Kidney (tissue), 14 donors: ENCODE results near the gene HCN2. TPM values are rescaled to one million over a fixed set of nuclear protein-coding genes. Genes with fewer than 3 reads are reported as not detected.
A peak's percentile ranks its signal among the peaks of the same experiment; 100 is the strongest.

Experiments used
- DNase-seq, 5 donors: peaks; one replicate each; pipeline ENCODE4 v3.0.0-alpha.2; 2013 to 2020
- FAIRE-seq: peaks from 2 replicates; lab custom pipeline; 2012; peaks lifted over from hg19 to GRCh38; lab: Jason Lieb, UNC
- H3K27ac ChIP-seq, 2 donors: one replicate each; pipeline ENCODE4 v1.7.0; 2013; ENCODE audit warnings: low read depth in 2 of 2, low read length in 2 of 2, inconsistent platforms in 1 of 2
- H3K27me3 ChIP-seq: one replicate; pipeline ENCODE4 v1.7.1; 2013; ENCODE audit warnings: low read length, inconsistent platforms; ENCODE audit not compliant: control insufficient read depth, insufficient read depth
- H3K36me3 ChIP-seq, 3 donors: one replicate each; pipeline versions ENCODE4 v1.7.0 to v1.7.1; 2013; ENCODE audit warnings: low read length in 3 of 3, control low read depth in 1 of 3, inconsistent platforms in 1 of 3; ENCODE audit not compliant: insufficient read depth in 3 of 3, control insufficient read depth in 2 of 3
- H3K4me1 ChIP-seq, 3 donors: one replicate each; pipeline versions ENCODE4 v1.7.0 to v1.7.1; 2013; ENCODE audit warnings: low read length in 3 of 3, inconsistent platforms in 1 of 3, low read depth in 1 of 3; ENCODE audit not compliant: control insufficient read depth in 2 of 3, insufficient read depth in 2 of 3
- H3K4me3 ChIP-seq, 3 donors: one replicate each; pipeline versions ENCODE4 v1.7.0 to v1.8.1; 2013; ENCODE audit warnings: low read length in 3 of 3, control low read depth in 1 of 3, inconsistent platforms in 1 of 3
- H3K9ac ChIP-seq, 3 donors: one replicate each; pipeline versions ENCODE4 v1.7.0 to v1.7.1; 2013; ENCODE audit warnings: low read length in 3 of 3, control low read depth in 1 of 3, inconsistent platforms in 1 of 3
- H3K9me3 ChIP-seq, 3 donors: one replicate each; pipeline versions ENCODE4 v1.7.0 to v1.7.1; 2013; ENCODE audit warnings: low read length in 3 of 3, control low read depth in 1 of 3, inconsistent platforms in 1 of 3; ENCODE audit not compliant: control insufficient read depth in 2 of 3, insufficient read depth in 1 of 3
- intact Hi-C: fragments of 100-400 bp; cut with DNase I; formaldehyde crosslinking; loops from one replicate; pipeline ENCODE4 v1.11.1; 2022
- polyA plus RNA-seq: library from polyadenylated mRNA; stranded (reverse); fragments of 350-450 nt; fragmentation: Illumina TruSeq; extraction: RNeasy Lipid Tissue Mini Kit (QIAGEN cat#74804); gene quantifications from one replicate; pipeline ENCODE4 v1.2.3, GENCODE V29; 2014; ENCODE audit warnings: low read depth, low replicate concordance; ENCODE audit not compliant: insufficient read depth
- total RNA-seq: library from RNA; stranded (reverse); fragmentation: NEBNext Ultra II Directional; extraction: Animal tissue kit (Norgen Biotek cat#: 25700); gene quantifications from one replicate; pipeline ENCODE4 v1.2.1, GENCODE V29; 2021
- TF ChIP-seq, protein P1 (sequence below): IDR thresholded peaks from 3 replicates; pipeline ENCODE4 v1.5.1; 2012; ENCODE audit warnings: mild to moderate bottlenecking, moderate library complexity, borderline replicate concordance; ENCODE audit not compliant: insufficient read depth; ENCODE audit errors: extremely low read depth
- donor health status: control.
- donor health status: control.
- donor health status: control.
- donor health status: control.
- donor health status: control.
- donor health status: DM: yes; HTN: yes; CAD: no.
- donor health status: Normal renal cell carcinoma (clear cell type).

The HCN2 gene
- total and polyA plus RNA-seq, 2 donors from 2014 or later, result 0.31 to 1.3 TPM

GRCh38 chr19:542173-542866 lies 47.4 kb upstream of the HCN2 start:
- Histone ChIP-seq H3K9me3 (no peaks in the 10 kb centered on the region), H3K27ac (no peak overlapping the region), H3K27me3 (no peaks in the 10 kb centered on the region), H3K4me3 (no peak overlapping the region), H3K4me1 (no peaks in the 10 kb centered on the region), H3K36me3 (peaks cover 0 to 9% (median 5%) of the 10 kb centered on the region in 3 donors), H3K9ac (no peak overlapping the region)
- TF ChIP-seq, protein P1, sequence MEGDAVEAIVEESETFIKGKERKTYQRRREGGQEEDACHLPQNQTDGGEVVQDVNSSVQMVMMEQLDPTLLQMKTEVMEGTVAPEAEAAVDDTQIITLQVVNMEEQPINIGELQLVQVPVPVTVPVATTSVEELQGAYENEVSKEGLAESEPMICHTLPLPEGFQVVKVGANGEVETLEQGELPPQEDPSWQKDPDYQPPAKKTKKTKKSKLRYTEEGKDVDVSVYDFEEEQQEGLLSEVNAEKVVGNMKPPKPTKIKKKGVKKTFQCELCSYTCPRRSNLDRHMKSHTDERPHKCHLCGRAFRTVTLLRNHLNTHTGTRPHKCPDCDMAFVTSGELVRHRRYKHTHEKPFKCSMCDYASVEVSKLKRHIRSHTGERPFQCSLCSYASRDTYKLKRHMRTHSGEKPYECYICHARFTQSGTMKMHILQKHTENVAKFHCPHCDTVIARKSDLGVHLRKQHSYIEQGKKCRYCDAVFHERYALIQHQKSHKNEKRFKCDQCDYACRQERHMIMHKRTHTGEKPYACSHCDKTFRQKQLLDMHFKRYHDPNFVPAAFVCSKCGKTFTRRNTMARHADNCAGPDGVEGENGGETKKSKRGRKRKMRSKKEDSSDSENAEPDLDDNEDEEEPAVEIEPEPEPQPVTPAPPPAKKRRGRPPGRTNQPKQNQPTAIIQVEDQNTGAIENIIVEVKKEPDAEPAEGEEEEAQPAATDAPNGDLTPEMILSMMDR, result no peak
- no peak for FAIRE-seq
- DNase-seq, result peak in 1 of 5 donors; percentile 71
- intact Hi-C loops, result no loop called here

DNA sequence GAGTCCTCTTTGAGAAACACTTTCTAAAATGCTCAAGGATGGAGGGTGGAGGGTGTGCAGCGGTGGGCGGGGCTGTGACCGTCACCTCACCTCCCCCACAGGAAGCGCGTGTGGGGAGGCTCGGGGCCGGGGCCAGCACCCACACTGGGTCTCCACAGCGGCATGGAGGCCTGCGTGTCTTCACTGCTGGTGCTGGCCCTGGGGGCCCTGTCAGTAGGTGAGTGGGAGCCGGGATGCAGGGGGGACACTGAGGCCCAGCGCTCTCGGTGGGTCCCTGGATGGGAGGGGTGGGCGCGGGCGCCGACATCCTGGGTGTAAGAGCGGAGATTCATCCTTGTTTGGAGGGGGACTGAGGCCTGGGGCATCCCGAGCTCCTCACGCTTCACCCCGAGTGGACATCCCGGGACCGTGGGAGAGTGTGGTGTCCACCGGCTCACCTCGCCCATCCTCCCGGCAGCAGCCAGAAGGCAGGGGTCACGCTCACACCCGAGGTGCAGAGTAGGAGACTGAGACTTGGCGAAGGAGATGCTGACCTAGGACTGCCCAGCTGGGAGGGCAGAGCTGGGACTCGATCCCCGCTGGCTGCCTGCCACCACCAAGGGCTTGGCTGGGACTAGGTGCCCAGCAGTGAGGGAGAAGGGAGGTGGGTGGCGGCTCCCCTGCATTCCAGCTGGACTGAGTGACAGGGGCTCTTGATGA lies 45.6 kb upstream of the HCN2 start, which contains the start of gene GZMM:
Gene GZMM, plus strand, starts transcription at position 144 of the 699 bp plus-strand sequence. Its CDS starts 19 bp downstream, at position 163.
- H3K4me1 ChIP-seq, result no peaks in the 10 kb centered on the region
- FAIRE-seq (no peak), DNase-seq (peak in 1 of 5 donors; percentile 79)
- H3K9me3 ChIP-seq, result no peaks in the 10 kb centered on the region
- no peaks in the 10 kb centered on the region for H3K27me3 ChIP-seq
- TF ChIP-seq, protein P1, result no peak
- no peak within 1 kb of the TSS for H3K9ac ChIP-seq
- H3K27ac ChIP-seq, result no peak within 1 kb of the TSS
- peaks cover 0 to 3% (median 0%) of the 10 kb centered on the region in 3 donors for H3K36me3 ChIP-seq
- H3K4me3 ChIP-seq, result no peak within 1 kb of the TSS
- intact Hi-C loops, result no loop called here

GRCh38 chr19:547117-547516 lies 42.6 kb upstream of the HCN2 start:
- H3K36me3 ChIP-seq, result no peaks in the 10 kb centered on the region
- H3K27me3 ChIP-seq, result no peaks in the 10 kb centered on the region
- peaks cover 0 to 2% (median 0%) of the 10 kb centered on the region in 3 donors for H3K4me1 ChIP-seq
- no peak overlapping the region for H3K4me3 ChIP-seq
- intact Hi-C loops, result no loop called here
- DNase-seq (no peak), FAIRE-seq (no peak)
- H3K9me3 ChIP-seq, result no peaks in the 10 kb centered on the region
- H3K27ac ChIP-seq, result no peak overlapping the region
- H3K9ac ChIP-seq, result no peak overlapping the region
- TF ChIP-seq, protein P1, result no peak
